NOMO-1 treated with DMSO at 0.1 percent for 48 hours (cell line): ENCODE results near the gene TOM1.

ENCODE experiments used
- DNase-seq: peaks from one replicate; lab custom pipeline; 2025; ENCODE audit not compliant: unreplicated experiment; lab: John Stamatoyannopoulos, UW

TOM1 gene

GRCh38 chr22:35322893-35323292, 23.2 kb downstream of the TOM1 start:
- DNase-seq, result no peak

- DNase-seq, result no peak
These were observed 23.6 kb downstream of the TOM1 start for GRCh38 chr22:35323305-35323704.

- no peak for DNase-seq
These were observed 24.4 kb downstream of the TOM1 start for GRCh38 chr22:35324067-35324466.

DNA sequence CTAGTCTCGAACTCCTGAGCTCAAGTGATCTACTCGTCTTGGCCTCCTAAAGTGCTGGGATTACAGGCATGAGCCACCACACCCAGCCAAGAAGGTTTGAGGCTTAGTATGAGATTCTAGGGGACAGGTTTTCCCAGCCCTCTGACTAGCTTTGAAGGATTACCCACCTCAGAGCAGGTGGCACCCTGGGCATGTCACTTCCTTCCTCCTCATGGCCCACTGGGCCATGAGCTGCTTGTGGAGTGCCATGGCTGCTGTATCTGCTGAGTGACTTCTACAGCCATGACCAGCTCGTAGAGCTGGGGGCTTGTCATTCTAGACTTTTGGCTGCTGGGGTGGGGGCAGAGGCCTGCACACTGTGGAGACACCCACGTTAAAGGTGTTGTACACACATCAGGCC, 25.1 kb downstream of the TOM1 start:
- no peak for DNase-seq

DNA sequence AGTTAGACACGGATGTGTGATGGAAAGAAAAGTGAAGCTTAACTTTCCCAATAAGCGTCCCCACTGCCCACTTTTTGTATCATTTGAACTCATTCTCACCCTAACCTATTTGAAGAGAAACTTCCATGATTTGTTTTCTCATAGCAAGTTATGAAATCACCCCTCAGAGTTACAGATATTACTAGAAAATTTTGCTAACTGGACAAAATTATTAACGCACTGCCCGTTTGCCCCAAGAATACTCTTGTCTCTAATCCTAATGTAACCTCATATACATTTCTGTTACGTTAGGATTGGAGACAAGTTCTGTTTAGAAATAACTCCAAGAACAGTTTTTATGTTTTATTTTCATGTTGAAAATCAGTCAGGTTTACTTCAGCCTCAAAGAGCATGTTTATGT, 25.5 kb downstream of the TOM1 start:
- no peak for DNase-seq

GRCh38 chr22:35326854-35327562, 27.3 kb downstream of the TOM1 start:
- DNase-seq, result no peak

GRCh38 chr22:35327690-35328471, 28.2 kb downstream of the TOM1 start:
- DNase-seq, result no peak

DNA sequence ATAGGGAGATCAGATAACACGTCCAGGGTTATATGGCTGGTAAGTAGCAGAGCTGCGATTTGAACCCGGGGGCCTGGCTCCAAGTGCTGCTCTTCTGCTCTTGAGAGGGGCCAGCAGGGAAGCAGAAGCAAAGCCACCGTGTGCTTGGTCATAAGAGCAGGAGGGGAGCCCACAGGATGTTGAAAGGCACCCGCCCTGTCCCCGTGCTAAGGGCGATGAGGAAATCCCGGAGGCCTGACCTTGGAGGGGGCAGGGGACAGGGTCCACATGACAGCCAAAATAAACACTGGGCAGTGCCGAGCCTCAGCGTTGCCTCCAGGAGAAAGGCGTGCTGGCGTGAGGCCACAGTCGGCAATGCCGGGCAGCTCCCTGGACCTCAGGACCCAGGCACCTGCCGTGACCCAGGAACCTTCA, 28.8 kb downstream of the TOM1 start:
- DNase-seq, result peak; percentile 83

DNA sequence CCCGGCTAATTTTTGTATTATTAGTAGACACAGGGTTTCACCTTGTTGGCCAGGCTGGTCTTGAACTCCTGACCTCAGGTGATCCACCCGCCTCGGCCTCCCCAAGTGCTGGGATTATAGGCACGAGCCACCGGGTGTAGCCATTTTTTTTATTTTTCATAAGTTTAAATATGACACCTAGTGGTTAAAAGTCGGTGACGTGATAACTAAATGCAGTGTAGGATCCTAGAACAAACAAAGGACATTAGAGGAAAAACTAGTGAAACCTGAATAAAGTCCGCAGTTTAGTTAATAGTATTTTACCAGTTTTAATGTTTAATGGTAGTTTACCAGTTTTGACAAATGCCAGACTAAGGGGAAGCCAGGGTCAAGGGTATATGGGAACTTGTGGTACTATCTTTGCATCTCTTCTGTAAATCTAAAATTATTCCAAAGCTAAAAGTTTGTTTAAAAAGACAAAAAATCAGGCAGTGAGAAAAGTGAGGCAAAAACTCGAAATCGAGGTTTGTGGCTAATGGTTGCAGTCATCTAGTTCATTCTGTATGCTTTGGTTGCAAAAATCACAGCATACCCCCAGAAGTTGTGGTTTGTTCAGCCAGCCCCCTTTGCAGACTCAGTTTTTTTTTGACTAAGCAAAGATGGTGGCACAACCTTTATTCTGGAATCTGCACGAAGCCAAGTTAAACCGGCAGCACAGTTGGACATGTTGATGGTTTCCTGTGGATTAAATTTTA, 29.6 kb downstream of the TOM1 start:
- DNase-seq, result peak; percentile 22

DNA sequence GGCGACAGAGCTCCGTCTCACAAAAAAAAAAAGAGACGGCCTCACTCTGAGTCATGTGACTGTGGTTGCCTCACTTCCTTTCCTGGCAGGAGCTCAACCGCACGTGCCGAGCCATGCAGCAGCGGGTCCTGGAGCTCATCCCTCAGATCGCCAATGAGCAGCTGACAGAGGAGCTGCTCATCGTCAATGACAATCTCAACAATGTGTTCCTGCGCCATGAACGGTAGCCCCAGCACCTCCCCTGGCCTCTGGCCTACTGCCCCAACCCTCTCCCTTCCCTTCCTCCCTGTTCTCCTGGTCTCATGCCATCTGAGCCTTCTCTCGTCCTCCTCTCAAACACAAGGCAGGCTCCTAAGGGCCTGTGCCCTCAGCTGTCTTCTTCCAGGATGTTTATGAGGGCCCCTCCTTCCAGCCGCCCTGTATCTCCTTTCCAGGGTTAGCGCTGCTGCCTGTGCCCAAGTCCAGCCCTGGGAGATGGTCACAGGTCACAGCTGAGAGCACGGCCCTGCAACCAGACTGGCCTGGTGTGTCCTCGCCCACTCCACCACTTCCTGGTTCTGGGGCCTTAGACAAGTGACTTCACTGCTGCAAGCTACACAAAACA, 30.7 kb downstream of the TOM1 start:
- DNase-seq, result peak; percentile 86

- no peak for DNase-seq
These were observed 32.6 kb downstream of the TOM1 start for GRCh38 chr22:35332278-35332677.

- no peak for DNase-seq
These were observed 33.5 kb downstream of the TOM1 start for GRCh38 chr22:35333220-35333619.

- peak; percentile 29 for DNase-seq
These were observed 34.3 kb downstream of the TOM1 start for GRCh38 chr22:35334004-35334403.

- no peak for DNase-seq
These were observed 35.8 kb downstream of the TOM1 start for GRCh38 chr22:35335468-35335867.

- DNase-seq, result no peak
These were observed 36.5 kb downstream of the TOM1 start for GRCh38 chr22:35335936-35336781.

DNA sequence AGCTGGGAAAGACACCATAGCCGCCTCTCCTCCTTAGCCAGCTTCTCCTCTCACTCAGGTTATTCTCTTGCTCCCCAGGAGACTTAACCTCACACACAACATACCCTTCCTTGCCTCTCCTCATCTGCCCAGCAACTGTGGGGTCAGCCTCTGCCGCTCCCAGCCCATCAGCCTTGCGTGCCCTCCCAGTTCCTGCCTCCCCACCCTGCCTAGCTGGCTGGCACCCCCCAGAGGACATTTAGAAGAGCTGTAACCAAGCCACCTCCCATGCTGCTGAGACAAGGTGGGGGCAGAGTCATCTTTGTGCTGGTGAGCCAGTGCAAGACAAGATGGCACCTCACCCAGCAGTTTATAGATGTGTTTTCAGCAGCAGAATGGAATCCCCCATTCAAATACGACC, 38.2 kb downstream of the TOM1 start:
- no peak for DNase-seq

DNA sequence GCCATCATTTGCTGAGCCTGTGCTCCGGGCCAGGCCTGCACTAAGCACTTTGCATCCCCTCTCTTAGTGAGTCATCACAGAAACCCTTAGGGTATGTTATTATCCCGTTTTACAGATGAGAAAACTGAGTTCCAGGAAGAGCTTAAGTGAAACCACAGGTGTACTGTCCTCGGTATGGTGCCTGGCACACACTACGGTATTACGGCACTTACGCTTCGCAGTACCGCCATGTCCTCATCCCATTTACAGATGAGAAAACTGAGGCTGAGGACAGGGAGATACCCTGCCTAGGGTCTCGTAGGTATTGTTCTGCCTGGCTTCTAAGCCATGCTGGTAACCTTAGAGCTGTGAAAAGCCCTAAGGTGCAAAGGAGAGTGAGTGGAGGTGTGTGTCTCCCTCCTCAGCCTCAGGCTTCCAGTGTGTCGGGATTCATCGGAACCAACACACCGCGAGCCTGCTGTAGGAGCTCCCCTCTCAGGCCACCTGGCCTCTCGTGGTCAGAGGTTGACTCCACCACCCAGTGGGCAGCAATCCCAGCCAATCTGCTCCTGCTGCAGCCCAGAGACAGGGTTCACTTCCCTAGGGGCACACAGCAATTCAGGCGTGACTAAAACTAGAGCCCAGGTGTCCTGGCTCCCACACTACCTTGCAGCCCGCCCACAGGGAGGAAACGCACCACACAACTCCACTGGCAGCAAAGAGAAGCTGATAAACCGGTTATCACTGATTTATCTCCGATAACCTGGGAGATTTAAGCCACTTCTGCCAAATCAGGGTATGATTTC, 41.6 kb downstream of the TOM1 start:
- DNase-seq, result no peak

- DNase-seq, result no peak
These were observed 42.7 kb downstream of the TOM1 start for GRCh38 chr22:35342390-35342789.

DNA sequence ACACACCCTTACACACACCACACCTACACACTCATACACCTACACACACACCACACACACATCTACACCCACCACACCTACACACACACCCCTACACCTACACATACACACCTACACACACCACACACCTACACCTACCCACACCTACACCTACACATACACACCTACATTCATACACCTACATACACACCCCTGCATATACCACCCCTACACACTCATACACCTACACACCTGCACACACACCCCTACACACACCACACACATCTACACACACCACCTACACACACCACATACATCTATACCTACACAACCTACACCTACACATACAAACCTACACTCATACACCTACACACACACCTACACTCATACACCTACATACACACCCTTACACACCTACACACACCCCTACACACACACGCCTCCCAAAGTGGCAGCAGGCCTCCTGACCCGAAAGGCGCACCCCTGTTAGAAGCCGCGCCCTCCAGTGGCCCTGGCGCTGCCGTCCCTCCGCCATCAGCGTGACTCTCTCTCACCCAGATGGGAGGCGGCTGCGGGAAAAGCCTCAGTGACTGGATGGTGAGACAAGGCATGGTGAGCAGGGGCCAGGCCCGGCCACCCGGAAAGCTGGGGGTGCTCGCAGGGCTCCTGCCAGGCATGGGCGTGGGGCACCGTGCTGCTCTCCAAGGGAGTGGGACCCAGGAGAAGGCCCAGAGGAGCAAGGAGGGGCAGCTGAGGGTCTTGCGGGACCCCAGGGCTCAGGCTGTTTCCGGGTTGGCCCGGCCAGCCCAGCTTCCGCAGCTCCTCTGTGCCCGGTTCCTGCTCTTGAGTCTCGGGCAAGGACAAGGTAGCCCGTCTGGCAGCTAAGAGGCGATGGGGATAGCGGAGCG, 44.2 kb downstream of the TOM1 start:
- DNase-seq, result no peak
